ENCODE data around the gene HOXC4. TPM values are rescaled to one million over a fixed set of nuclear protein-coding genes. Genes with fewer than 3 reads are reported as not detected.

HOXC4 gene
- total RNA-seq (0.58 TPM in 1 of 2 replicates, not detected in the other), polyA plus RNA-seq (0.06 and 0.14 TPM in 2 replicates), polyA minus RNA-seq (not detected in 2 replicates), Bru-seq, nascent RNA (percentile 10 among the genes with signal in this experiment), BruChase-seq, experiment 1, labeled RNA remaining after a 6-hour chase (percentile 8 among the genes with signal in this experiment), BruChase-seq, experiment 2, labeled RNA remaining after a 2-hour chase (percentile 17 among the genes with signal in this experiment)
- not detected in 2 replicates for polyA plus RNA-seq (2011; cell fraction: cytosol; rRNA removed)
- polyA plus RNA-seq (2011; cell fraction: nucleus; rRNA removed): 0.15 and 0.55 TPM in 2 replicates
- polyA plus RNA-seq (2012): 2.5 and 2.9 TPM in 2 replicates
- polyA minus RNA-seq (2011; cell fraction: cytosol; rRNA and poly(A)+ RNA removed): 0.61 TPM
- not detected in 2 replicates for polyA minus RNA-seq (2011; cell fraction: nucleus; rRNA and poly(A)+ RNA removed)
- long read RNA-seq: 0 reads

DNA sequence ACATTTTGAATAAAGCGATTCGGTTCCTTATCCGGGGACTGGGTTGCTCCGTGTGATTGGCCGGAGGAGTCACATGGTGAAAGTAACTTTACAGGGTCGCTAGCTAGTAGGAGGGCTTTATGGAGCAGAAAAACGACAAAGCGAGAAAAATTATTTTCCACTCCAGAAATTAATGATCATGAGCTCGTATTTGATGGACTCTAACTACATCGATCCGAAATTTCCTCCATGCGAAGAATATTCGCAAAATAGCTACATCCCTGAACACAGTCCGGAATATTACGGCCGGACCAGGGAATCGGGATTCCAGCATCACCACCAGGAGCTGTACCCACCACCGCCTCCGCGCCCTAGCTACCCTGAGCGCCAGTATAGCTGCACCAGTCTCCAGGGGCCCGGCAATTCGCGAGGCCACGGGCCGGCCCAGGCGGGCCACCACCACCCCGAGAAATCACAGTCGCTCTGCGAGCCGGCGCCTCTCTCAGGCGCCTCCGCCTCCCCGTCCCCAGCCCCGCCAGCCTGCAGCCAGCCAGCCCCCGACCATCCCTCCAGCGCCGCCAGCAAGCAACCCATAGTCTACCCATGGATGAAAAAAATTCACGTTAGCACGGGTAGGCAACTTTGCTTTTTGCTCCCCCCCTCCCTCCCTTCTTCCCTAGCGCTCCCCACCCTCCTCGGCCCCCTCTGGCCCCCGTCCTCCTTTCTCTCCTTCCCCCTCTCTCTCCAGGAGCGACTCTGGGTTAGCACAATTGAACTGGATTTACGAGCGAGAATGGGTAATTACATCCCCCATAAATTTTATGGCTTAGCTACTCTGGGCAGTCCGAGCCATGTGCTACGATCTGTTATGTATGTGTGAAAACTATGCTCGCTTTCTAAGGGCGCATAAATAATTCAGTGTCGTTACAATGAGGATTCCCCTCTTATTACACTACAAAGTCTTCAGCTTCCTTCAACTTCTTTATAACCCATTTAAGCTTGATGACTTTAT is at the start of gene HOXC4:
TSS of gene HOXC4 (plus strand) at position 85 of the 991 bp plus-strand sequence. CDS start at position 173, 88 bp downstream.
- Histone ChIP-seq H3K9me1 (replicated peaks; ENCODE audit: control insufficient read depth, extremely low read depth, insufficient read depth, low read length) (no peaks in the 10 kb centered on the region), H3K27ac (ENCODE audit: insufficient read depth, low read depth, low read length) (no peak within 1 kb of the TSS), H3K4me1 (ENCODE audit: control insufficient read depth, extremely low read depth, insufficient read depth, low read length) (no peaks in the 10 kb centered on the region), H3K4me3 (replicated peaks in 1 of 3; ENCODE audit: insufficient read depth in 1 of 3, low read depth in 1 of 3, low read length in 3 of 3) (no peak within 1 kb of the TSS), H4K20me1 (replicated peaks; ENCODE audit: control insufficient read depth, extremely low read depth, insufficient read depth, low read length) (no peaks in the 10 kb centered on the region), H2AFZ (ENCODE audit: low read depth, low read length) (no peak within 1 kb of the TSS), H3K4me2 (ENCODE audit: insufficient read depth, low read length) (no peak within 1 kb of the TSS), H3K9me3 (replicated peaks; ENCODE audit: control insufficient read depth, insufficient read depth, low read length) (no peaks in the 10 kb centered on the region), H3K36me3 (ENCODE audit: control insufficient read depth in 2 of 2, extremely low read depth in 1 of 2, insufficient read depth in 2 of 2, low read length in 2 of 2) (no peaks in the 10 kb centered on the region), H3K79me2 (ENCODE audit: control insufficient read depth, insufficient read depth, low read length) (no peaks in the 10 kb centered on the region), H3K27me3 (ENCODE audit: control insufficient read depth in 2 of 2, insufficient read depth in 2 of 2, low read length in 2 of 2) (peaks cover 79 to 90% of the 10 kb centered on the region in 2 experiments), H3K9ac (replicated peaks; ENCODE audit: extremely low read depth, insufficient read depth, low read length) (no peak within 1 kb of the TSS)
- CTCF ChIA-PET: interaction anchor here (0.6 to 1.9 kb wide), 5 partner anchors 9 to 154 kb away, joined by 3 to 9 read pairs (median 4); partner anchors contain the start of gene HOXC5
- FAIRE-seq: peak; percentile 40
- BruUV-seq (replicated peaks): no TSS peak
- no peak for TF ChIP-seq MYC (IDR thresholded peaks at IDR 0.05; ENCODE audit: low read depth, low read length)
- no peak for TF ChIP-seq FOS (IDR thresholded peaks at IDR 0.05; ENCODE audit: borderline replicate concordance, insufficient read depth, low read length)
- TF ChIP-seq EZH2 (IDR thresholded peaks at IDR 0.05; ENCODE audit: borderline replicate concordance, low read depth, low read length, severe bottlenecking): peak; percentile 71
- no peak for TF ChIP-seq POLR2AphosphoS5 (IDR thresholded peaks at IDR 0.05; ENCODE audit: insufficient read depth, low read depth, low read length)
- POLR2A ChIA-PET: no interaction called here
- DNase-seq (ENCODE audit: low read depth, low spot score): peak; percentile 4
- intact Hi-C loops (cut with micrococcal nuclease) (no loop called here), dilution Hi-C loops (cut with MboI; ENCODE audit: extremely low pct_ligation_motif_present, low sequenced_read_pairs) (no loop called here)
